ENCODE data around the gene ADRA1B.

Gene ADRA1B

DNA sequence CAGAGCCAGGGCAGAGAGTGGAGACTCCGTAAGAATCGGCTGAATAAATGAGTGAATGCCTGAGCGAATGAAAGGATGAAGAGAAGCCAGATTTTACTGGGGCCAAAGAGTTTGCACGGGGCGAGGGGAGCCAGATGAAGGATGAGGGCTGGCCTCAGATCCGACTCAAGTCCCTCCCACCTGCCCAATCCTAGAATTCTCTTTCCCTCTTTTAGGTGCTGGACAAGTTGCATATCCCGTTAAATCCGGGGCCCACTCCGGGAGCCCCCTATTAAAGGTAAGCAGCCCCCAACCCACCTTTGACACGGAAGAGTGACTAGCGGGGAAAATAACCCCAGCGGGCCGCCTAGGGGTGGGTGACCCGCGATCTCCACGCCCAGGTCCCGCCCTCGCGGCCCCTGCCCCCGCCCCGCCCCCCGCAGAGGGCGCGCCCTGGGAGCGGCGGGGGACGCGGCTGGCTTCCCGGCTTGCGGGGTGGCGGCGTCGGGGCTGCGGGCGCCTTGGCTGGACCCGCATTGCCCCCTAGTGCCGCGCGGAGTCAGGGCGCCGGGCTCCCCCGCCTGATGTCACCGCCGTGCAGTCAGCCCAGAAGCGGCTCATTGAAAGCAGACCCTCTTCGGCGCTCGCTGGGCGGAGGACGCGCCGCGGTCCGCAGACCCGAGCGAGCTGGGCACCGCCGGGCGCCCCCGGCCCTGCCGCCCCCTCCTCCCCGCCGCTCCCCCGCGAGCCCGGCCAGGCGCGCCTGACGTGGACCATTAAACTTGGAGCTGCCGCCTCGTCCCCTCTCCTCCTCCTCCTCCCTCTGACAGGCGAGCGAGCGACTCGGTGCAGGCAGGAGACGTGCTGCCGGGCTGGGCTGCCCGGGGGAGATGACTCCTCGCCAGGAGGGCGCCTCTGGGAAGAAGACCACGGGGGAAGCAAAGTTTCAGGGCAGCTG, at the start of gene ADRA1B:
ADRA1B (plus strand) TSS at position 579 of the 937 bp plus-strand sequence. CDS start 424 bp downstream, outside the sequence.
- DNase-seq, result peak; percentile 62

DNA sequence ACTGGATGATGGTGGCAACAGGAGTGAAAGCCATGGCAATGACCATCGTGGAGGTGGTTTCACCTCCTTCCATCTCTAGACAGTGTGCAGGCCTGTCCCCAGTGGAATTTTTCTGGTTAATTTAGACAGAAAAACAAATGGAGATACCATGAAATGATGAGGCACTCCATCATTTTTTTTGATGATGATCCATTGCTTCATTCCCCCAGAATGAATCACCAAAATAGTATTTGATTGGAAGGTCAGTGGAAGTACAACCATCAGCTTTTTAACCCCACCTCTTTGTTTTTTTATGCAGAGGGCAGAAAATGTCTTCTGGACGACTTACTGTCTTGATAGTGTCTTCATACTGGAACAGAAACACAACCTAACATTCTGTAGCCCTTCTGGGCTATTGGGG, 42.6 kb upstream of the ADRA1B start:
- no peak for DNase-seq

DNA sequence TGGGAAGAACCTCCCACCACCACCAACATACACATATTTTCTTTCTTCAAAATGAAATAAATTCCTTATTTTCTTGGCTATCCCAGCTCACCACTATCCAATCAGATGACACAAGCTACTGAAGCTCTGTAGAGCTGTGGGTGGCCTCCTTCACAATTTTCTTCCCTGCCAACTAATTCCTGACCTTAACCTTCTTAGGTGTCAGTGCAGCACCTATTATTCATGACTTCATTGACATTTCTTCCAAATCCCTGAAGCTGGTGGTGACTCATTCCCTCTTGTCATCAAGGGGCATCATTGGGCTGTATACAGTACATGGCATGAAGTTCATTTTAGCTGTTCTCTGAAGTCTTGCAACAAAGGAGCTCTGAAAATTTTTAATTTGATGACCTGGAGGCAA, 42.0 kb upstream of the ADRA1B start:
- no peak for DNase-seq

DNA sequence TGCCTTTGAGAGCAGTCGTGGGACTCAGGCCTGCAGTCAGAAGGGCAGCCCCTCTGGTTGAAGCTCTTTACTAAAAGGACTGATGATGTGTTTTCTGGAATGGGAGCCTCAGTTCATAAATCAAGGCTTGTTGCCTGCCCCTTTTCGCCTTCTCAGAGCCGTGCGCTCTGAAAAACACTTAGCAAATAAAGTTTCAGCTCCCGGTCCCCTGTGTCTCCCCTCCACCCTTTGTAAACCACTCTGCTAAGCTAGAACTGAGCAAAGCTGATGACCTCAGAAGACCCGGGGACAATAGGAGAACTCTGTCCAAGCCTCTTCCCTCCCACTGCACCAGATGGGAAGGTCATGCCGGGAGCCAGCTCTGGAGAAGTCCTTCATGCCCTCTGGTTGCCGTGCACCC, 39.3 kb upstream of the ADRA1B start:
- no peak for DNase-seq

DNA sequence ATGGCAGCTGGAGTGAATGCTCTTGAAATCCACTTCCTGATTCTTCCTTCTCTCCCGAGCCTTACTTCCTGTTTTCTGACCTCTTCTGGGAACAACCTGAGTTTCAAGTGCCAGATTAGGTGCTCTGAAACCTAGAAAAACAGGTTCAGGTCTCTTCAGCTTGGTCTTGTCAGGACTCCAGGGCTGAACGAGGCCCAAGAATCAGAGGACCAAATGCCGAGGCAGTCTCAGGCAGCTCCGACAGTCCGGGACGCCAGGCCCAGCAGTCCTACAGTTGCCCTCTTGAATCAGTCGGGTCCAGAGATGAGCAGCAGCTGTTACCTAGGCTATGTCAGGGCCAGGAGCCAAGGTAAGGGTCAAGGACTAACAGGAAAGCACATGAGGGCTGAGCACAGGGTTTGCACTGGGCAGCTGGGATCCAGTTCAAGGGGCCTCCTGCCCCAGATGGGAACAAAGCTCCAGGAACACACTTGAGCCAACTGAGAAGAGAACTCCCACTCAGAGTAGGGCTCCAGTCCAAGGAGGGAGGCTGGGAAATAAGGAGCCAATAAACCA, 38.3 kb upstream of the ADRA1B start:
- no peak for DNase-seq

DNA sequence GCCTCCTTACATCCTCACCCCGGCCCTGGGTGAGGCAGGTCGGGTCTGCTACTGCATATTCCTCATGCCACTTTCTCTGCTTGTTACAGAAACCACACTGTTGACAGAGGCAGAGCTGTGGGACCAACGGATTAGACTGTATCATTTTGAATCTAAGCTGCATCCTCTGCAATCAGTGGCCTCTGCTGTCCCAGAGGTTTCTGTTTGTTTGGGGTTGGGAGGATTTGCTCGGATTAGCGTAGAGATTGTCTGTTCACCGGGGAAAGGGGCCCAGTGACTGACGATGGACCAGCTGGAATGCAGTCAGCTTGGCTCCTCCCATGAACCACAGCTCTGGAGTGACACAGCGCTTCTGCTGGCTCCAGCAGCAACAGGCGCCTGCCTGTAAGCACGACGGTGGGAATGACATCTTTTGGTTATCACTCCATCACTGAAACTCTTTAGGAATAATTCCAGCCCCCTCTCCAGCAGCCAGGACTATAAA, 37.3 kb upstream of the ADRA1B start:
- DNase-seq, result no peak

DNA sequence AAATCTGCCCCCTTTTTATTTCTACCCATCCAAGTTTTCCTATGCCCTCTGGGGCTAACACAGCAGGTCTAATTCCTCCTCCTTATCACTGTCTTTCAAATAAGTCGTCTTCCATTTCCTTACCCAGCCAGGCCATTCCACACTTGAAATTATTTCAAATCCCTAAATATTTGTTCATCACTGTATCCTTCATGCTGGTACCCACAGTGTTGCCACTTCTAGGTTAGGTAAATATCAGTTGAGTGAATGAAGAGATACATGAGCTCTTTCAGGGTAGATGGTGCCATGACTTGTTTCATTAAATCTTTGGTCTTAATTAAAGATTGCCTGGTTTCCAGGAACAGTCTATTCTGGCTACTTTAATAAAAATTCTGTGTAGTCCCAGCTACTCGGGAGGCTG, 35.6 kb upstream of the ADRA1B start:
- DNase-seq, result no peak

DNA sequence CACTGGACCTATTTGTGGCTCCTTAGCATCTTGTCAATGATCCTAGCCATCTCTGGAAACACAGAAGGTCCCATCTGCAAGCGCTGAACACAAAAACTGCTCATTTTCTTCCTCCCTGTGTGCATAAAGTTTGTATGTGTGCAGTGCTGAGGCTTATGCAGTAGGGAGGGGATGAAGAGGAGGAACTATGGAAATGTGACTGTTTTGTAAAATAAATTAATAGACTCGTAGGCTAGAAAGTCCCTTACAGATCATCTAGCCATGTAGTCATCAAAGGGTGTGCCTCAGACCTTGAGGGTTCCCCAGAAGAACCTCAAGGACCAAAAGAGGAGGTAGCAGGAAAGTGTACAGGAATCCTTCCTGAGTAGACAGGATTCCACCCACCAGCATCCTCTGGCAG, 34.3 kb upstream of the ADRA1B start:
- no peak for DNase-seq

DNA sequence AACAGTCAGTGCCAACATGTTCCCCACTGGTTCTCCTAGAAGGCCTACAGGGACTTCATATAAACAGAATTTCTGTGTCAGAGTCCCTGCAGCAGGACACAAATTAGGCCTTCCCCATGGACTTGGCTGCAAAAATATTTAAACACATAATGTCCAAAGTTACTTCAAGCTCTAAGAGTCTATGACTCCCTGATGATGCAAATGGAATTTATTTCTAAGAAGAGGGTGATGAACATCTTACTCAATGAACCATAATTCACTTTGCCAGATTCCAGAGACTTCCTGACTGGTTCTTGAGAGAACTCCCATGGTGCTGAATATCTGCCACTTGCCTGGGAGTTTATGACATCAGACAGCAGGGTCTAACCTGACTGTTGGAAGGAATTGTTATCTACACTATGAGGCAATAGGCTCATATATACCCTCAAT, 32.7 kb upstream of the ADRA1B start:
- DNase-seq, result no peak

DNA sequence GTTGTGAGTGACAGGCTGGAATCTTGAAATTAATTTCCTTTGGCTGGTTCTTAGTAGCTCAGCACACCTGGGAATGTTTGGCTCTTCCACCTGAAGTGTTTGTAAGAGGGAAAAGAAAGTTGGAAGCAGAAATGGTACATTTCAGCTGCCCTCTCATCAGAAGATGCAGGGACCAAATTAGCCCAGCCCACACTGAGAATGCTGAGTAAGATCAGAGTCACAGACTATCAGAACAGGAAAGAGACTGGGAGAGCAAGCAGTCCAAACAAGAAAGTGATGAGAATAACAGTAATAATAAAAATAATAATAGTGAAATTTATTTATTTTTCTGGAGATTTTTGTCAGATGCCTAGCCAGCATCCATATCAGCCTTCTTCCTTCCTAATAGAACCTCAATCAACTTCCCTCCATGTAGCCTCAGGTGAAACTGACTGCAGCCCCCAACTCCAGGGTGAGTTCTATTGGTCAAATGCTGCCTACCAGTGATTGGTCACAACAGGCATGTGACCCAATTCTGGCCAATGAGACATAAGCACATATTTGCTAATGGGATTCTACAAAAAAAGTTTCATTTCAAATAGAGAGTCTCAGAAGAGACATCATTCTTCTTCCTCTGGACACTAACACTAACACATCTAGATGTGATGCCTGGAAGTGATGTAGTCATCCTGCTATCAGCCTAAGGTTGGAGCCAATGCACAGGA, 31.2 kb upstream of the ADRA1B start:
- no peak for DNase-seq

DNA sequence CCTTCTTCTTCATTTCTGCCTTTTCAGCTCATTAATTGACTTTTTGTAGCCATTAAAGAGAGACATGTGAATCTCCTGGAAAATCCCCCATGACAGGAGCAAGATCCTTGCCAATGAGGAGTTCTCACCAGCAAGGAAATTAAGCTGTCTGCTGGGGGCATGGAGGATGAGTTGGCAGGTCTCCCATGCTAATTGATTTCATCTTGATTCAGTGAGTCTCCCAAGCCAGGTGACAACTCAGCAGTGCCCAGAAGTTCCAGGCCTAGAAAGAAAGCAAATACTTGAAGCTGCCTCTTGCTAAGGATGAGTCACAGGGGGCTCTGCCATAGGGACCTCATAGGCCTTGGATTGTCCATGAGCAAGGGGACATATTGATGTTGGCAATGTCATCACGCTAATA, 30.0 kb upstream of the ADRA1B start:
- no peak for DNase-seq

DNA sequence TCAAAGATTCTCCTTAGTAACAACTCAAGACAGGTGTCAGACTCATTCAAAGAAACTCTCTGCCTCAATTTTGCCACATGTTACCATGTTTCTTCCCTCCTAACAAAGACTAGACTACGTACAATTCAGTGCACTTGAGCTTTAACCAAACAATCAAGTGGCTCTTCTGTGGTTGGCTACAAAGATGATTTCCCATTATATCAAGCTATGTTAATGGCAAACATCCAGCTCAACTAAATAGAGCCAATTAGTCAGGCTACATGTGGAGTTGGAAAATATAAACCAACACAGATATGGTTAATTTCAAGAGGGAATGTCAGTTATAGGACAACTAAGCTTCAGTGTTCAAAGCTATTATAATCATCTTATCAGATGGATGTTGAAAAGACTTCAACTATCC, 29.2 kb upstream of the ADRA1B start:
- no peak for DNase-seq

DNA sequence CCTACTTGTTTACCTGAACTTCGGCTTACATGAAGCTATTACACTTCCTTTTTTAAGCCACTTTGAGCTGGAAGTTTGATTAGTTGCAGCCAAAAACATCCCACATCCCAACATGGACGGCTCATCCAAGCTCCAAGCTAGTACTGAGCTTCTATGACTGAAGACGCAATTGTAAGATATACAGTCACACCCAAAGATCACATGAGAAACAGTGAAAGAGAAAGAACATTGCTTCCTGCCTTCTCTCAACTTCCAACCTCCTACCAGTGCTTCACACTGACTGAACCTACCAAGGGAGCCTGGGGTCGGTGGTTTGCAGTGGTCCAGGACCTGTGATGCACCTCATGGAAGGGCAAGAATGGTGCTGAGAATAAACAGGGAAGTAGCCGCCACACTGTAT, 27.4 kb upstream of the ADRA1B start:
- DNase-seq, result no peak

DNA sequence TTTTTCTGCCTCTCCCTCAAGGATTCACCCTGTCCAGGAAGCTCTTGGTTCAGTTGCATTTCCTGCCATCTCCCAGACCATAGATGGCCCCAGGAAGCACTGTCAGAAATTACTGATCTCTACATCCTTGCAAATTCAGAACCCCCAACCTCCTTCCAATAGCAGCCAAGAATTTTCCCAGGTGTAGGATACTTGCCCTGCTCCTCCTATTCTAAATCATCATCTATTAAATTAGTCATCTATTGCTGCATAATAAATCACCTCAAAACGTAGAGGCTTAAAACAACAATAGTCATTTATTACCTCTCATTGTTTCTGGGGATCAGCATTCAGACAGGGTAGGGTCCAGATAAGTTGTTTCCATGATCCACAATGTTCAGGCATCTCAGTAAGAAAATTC, 26.1 kb upstream of the ADRA1B start:
- no peak for DNase-seq

DNA sequence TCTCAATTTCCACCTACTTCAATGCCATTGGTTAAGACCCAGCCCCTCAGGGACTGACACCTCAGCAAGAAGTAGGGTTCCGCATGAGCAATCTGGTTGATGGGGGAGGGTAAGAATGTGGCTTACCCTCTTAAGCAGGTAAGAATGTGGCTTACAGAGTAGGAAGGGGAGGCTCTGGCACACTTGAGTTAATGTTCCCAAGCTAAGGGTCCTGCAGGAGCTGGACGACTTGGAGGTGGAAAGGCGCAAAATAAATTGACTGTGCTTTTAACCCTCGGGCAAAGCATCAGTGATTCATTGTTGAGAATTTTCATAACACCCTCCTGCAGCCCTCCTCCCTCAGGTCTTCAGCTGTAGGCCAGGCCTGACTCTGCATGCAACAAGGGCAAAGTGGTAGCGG, 24.9 kb upstream of the ADRA1B start:
- DNase-seq, result no peak

DNA sequence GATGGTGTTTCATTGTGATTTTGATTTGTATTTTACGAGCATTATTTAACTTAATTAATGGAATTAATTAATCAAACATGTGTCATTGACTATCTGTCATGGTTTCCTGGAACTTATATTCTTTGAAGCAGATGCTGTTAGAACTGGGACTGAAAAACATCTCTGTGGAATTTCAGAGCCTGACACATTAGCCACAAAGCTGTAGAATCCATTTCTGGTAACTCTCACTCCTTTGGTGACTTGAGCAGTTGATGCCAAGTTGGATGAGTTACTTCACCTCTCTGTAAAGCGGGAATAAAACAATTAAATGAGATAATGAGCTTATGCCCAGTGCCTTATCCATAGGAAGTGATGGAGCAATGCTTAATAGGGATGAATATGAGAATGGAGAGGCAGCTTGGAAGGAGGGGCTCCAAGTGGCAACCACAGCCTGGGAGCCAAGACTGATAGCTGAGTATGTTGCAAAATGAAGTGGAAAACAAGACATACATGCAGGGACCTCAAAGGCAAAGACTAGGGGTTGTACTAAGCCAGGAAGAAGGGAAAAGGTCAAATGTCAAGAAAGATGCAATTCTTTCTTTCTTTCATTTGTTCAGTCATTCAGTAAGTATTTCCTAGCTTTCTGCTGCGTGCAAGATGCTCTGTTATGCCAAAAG, 23.1 kb upstream of the ADRA1B start:
- no peak for DNase-seq

DNA sequence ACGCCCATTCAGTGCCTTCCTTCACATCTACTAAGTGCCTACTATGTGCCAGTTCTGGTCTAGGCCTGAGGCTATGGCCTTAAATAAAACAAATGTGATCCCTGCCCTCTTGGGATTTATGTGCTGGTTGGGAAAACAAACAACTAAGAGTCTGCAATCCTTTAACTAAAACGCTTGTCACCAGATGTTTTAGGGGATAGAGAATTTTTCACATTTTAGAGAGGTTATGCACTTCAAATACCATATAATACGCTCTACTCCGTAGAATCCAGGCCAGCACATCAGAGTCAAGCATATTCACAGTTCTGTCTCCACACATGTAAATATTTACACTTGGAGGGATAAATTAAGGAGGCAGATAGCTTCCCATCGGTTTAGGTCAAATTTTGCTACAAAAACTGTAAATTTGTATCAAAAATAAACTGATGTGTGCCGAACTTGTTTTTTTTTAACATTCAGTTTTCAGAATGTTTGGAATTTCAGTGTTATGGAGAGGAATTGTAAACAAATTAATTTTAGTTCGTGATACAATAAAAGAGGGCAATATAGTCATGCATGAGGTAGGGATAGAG, 22.0 kb upstream of the ADRA1B start:
- DNase-seq, result no peak

DNA sequence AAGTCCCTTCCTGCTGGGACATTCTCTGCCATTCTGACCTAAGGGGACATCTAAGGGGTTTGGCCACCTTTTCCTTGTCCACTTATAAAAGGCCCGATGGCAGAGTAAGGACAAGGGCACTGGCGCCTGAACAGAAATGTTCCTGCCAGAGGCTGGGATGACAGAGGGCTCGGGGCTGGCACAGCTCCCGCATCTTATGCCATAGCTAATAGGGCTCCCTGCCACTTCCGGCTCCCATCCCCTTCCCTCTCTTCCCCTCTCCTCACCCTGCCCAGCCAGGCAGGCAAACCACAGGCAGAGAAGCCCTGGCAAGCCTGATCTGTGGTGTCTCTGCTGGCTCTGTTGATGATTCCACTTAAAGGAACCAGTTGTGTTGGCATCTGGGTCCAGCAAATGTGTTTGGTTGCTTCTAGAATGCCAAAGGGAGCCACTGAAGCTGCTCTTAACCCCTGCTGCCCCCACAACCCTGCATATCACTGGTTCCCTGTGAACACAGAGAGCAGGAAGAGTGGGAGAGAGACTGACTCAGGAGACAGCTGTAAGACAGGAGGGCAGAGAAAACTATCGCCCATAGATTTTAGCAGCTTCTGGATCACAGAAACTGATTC, 18.4 kb upstream of the ADRA1B start:
- no peak for DNase-seq

DNA sequence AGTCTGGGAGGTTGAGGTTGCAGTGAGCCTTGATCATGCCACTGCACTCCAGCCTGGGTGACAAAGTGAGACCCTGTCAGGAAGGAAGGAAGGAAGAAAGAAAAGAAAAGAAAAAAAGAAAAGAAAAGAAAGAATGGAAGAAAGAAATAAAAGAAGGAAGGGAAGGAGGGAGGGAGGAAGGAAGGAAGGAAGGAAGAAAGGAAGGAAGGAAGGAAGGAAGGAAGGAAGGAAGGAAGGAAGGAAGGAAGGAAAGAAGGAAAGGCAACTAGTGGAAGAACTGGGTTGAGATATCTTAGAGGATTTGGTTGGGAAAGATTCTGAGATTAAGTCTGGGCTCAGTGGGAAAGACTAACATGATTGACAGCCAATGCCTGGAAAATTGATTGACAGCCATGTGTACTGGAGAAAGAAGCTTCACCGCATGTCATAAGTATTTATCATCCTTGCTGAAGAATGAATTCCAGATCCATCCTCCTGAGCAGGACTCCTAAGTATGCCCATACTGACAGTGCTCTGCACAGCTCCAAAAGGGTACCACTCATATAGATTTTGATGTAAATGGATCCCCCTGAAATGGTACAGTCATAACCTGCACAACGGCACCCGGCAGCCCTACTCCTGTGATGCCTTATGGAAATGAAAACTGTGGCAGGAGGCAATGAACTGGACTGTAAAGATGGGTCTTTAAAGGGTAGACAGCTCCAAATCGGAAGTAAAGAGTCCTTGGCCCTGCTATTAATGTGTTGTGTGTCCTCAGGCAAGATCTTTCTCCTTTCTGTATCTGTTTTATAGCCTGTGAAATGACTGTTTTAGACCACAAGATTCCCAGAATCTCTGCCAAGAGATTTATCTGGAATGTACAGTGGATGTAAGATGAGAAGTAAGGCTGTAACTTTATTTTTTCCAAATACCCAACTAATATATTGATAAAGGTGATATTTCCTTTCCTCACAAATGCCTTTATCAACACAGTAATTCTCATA, 16.9 kb upstream of the ADRA1B start:
- no peak for DNase-seq

DNA sequence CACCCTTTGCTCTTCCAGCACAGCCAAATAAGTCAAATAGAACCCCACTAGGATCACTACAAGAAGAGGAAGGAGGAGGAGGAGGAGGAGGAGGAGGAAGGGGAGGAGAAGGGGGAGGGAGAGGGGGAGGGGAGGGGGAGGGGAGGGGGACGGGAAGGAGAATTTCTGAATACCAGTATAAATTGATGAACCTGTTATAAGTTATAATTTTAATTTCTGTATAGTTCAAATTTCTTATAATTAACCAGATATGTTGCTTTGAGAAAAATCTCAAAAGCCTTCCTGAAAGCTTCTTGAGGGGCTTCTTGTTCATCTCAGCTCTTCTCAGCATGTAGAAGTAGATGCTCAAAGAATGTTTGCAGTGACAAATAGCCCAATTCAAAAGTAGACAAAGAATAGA, 15.0 kb upstream of the ADRA1B start:
- no peak for DNase-seq

DNA sequence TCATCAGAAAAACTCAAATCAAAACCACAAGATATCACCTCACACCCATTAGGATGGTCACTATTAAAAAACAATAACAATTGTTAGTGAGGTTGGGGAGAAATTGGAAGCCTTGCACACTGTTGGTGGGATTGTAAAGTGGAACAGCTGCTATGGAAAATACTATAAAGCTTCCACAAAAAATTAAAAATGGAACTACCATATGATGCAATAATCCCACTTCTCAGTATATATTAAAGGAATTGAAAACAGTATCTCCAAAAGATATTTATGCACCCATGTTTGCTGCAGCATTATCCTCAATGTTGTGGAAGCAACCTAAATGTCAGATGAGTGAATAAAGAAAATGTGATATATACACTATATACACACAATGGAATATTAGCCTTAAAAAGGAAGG, 14.5 kb upstream of the ADRA1B start:
- no peak for DNase-seq
